22Rv1 (cell line): ENCODE measurements around the gene CFAP99.

Experiments used
- H3K27ac ChIP-seq: fragments of 450-650 bp; 2 replicates; pipeline ENCODE4 v1.5.1; 2017
- CTCF ChIP-seq: fragments of 450-650 bp; IDR thresholded peaks from 2 replicates; pipeline ENCODE4 v1.5.1; 2017; ENCODE audit warnings: mild to moderate bottlenecking
- ZFX ChIP-seq: fragments of 450-650 bp; IDR thresholded peaks from 2 replicates; pipeline ENCODE4 v1.6.1; 2017; ENCODE audit warnings: antibody characterized with exemption, borderline replicate concordance

The CFAP99 gene

GRCh38 chr4:2446656-2447564, 28.2 kb downstream of the CFAP99 start:
- H3K27ac ChIP-seq: no peak overlapping the region
- TF ChIP-seq CTCF (no peak), ZFX (no peak)

GRCh38 chr4:2448589-2448988, 29.8 kb downstream of the CFAP99 start:
- no peak for TF ChIP-seq CTCF
- no peak for TF ChIP-seq ZFX
- no peak overlapping the region for H3K27ac ChIP-seq

GRCh38 chr4:2449051-2449450, 30.3 kb downstream of the CFAP99 start:
- TF ChIP-seq CTCF (no peak), ZFX (no peak)
- no peak overlapping the region for H3K27ac ChIP-seq

GRCh38 chr4:2449511-2450392, 31.0 kb downstream of the CFAP99 start:
- TF ChIP-seq ZFX (no peak), CTCF (no peak)
- H3K27ac ChIP-seq: no peak overlapping the region

GRCh38 chr4:2450394-2451035, 31.8 kb downstream of the CFAP99 start:
- TF ChIP-seq ZFX (no peak), CTCF (no peak)
- no peak overlapping the region for H3K27ac ChIP-seq

GRCh38 chr4:2451036-2451520, 32.3 kb downstream of the CFAP99 start:
- no peak overlapping the region for H3K27ac ChIP-seq
- no peak for TF ChIP-seq ZFX
- TF ChIP-seq CTCF: no peak
